H9 (cell line): ENCODE data around the gene NPBWR2. TPM values are rescaled to one million over a fixed set of nuclear protein-coding genes. Genes with fewer than 3 reads are reported as not detected.

Experiments used
- DNase-seq: peaks from one replicate; pipeline ENCODE4 v3.0.0-alpha.2; 2017
- H2AFZ ChIP-seq: one replicate; pipeline ENCODE4 v1.6.1; 2013; ENCODE audit warnings: mild to moderate bottlenecking, low read length, control low read depth, moderate library complexity
- H2AK5ac ChIP-seq: 2 replicates; pipeline ENCODE4 v1.6.1; 2013; ENCODE audit warnings: low read length, control low read depth, mixed read lengths; ENCODE audit not compliant: insufficient read length
- H2BK120ac ChIP-seq: one replicate; pipeline ENCODE4 v1.6.1; 2013; ENCODE audit warnings: low read depth, mild to moderate bottlenecking, low read length, control low read depth, inconsistent platforms; ENCODE audit not compliant: poor library complexity, severe bottlenecking
- H2BK12ac ChIP-seq: 2 replicates; pipeline ENCODE4 v1.6.1; 2013; ENCODE audit warnings: low read length, control low read depth, mixed read lengths, low read depth; ENCODE audit not compliant: insufficient read length
- H2BK15ac ChIP-seq: 2 replicates; pipeline ENCODE4 v1.6.1; 2013; ENCODE audit warnings: low read depth, low read length, control low read depth
- H2BK20ac ChIP-seq: one replicate; pipeline ENCODE4 v1.6.1; 2013; ENCODE audit warnings: low read depth, mild to moderate bottlenecking, low read length, control low read depth, inconsistent platforms; ENCODE audit not compliant: poor library complexity, severe bottlenecking
- H2BK5ac ChIP-seq: 2 replicates; pipeline ENCODE4 v1.6.1; 2013; ENCODE audit warnings: low read length, control low read depth, mixed read lengths; ENCODE audit not compliant: insufficient read length
- H3K14ac ChIP-seq: 2 replicates; pipeline ENCODE4 v1.6.1; 2013; ENCODE audit warnings: low read length, control low read depth; ENCODE audit not compliant: insufficient read depth
- H3K18ac ChIP-seq: 2 replicates; pipeline ENCODE4 v1.6.1; 2013; ENCODE audit warnings: low read depth, mild to moderate bottlenecking, mixed read lengths, low read length, control low read depth; ENCODE audit not compliant: insufficient read length
- H3K23ac ChIP-seq: 2 replicates; pipeline ENCODE4 v1.6.1; 2013; ENCODE audit warnings: low read length, control low read depth, mixed read lengths, low read depth; ENCODE audit not compliant: insufficient read length
- H3K23me2 ChIP-seq: 2 replicates; pipeline ENCODE4 v1.6.1; 2013; ENCODE audit warnings: low read depth, mild to moderate bottlenecking, mixed read lengths, low read length, control low read depth; ENCODE audit not compliant: insufficient read length, poor library complexity, severe bottlenecking
- H3K27ac ChIP-seq: 2 replicates; pipeline ENCODE4 v1.5.1; 2013; ENCODE audit warnings: low read length, control low read depth, mixed read lengths, low read depth; ENCODE audit not compliant: insufficient read length
- H3K27me3 ChIP-seq: 2 replicates; pipeline ENCODE4 v1.6.1; 2013; ENCODE audit warnings: low read length, control low read depth, inconsistent platforms; ENCODE audit not compliant: insufficient read depth
- H3K4ac ChIP-seq: 2 replicates; pipeline ENCODE4 v1.6.1; 2013; ENCODE audit warnings: low read depth, mild to moderate bottlenecking, control low read depth, inconsistent platforms, low read length, moderate library complexity
- H3K4me1 ChIP-seq: 2 replicates; pipeline ENCODE4 v1.6.1; 2013; ENCODE audit warnings: low read length, control low read depth, inconsistent platforms; ENCODE audit not compliant: insufficient read depth
- H3K4me2 ChIP-seq: 2 replicates; pipeline ENCODE4 v1.6.1; 2013; ENCODE audit warnings: low read length, control low read depth, mixed read lengths; ENCODE audit not compliant: insufficient read length, insufficient read depth
- H3K56ac ChIP-seq: 2 replicates; pipeline ENCODE4 v1.6.1; 2013; ENCODE audit warnings: low read depth, mild to moderate bottlenecking, mixed read lengths, low read length, control low read depth; ENCODE audit not compliant: insufficient read length
- H3K79me1 ChIP-seq: 2 replicates; pipeline ENCODE4 v1.6.1; 2013; ENCODE audit warnings: low read depth, mild to moderate bottlenecking, moderate library complexity, low read length, control low read depth, inconsistent platforms; ENCODE audit not compliant: insufficient read depth, poor library complexity, severe bottlenecking
- H3K79me2 ChIP-seq: 2 replicates; pipeline ENCODE4 v1.6.1; 2013; ENCODE audit warnings: low read length, control low read depth, inconsistent platforms; ENCODE audit not compliant: insufficient read depth
- H3K9ac ChIP-seq: 2 replicates; pipeline ENCODE4 v1.6.1; 2013; ENCODE audit warnings: low read length, control low read depth, mixed read lengths; ENCODE audit not compliant: insufficient read length; ENCODE audit errors: extremely low read depth
- H3K9me3 ChIP-seq: one replicate; pipeline ENCODE4 v1.6.1; 2013; ENCODE audit warnings: low read depth, low read length, inconsistent platforms; ENCODE audit not compliant: control insufficient read depth
- H3T11ph ChIP-seq: one replicate; pipeline ENCODE4 v1.6.1; 2013; ENCODE audit warnings: mild to moderate bottlenecking, low read length, control low read depth, inconsistent platforms
- H4K20me1 ChIP-seq: one replicate; pipeline ENCODE4 v1.6.1; 2013; ENCODE audit not compliant: control insufficient read depth, insufficient read length, insufficient read depth
- H4K5ac ChIP-seq: 2 replicates; pipeline ENCODE4 v1.6.1; 2013; ENCODE audit warnings: low read depth, mild to moderate bottlenecking, mixed read lengths, low read length, control low read depth; ENCODE audit not compliant: insufficient read length
- H4K8ac ChIP-seq: replicated peaks from 2 replicates; pipeline ENCODE4 v1.6.1; 2013; ENCODE audit warnings: low read length, control low read depth, mixed read lengths, low read depth; ENCODE audit not compliant: insufficient read length
- H4K91ac ChIP-seq: 2 replicates; pipeline ENCODE4 v1.6.1; 2013; ENCODE audit warnings: low read depth, mild to moderate bottlenecking, moderate library complexity, mixed read lengths, low read length, control low read depth; ENCODE audit not compliant: insufficient read length
- H3K27ac Mint-ChIP-seq, 3 experiments: 2 replicates in 2 of 3; 3 replicates in 1 of 3; pipeline ENCODE4 v1.8.0; 2020 to 2021; ENCODE audit warnings: mixed read lengths in 3 of 3, mild to moderate bottlenecking in 1 of 3, moderate library complexity in 1 of 3
- H3K27me3 Mint-ChIP-seq: 2 replicates; pipeline ENCODE4 v1.8.0; 2021; ENCODE audit warnings: low read depth, mild to moderate bottlenecking, moderate library complexity, mixed read lengths
- H3K36me3 Mint-ChIP-seq, 3 experiments: 2 replicates in 2 of 3; 3 replicates in 1 of 3; pipeline ENCODE4 v1.8.0; 2020 to 2021; ENCODE audit warnings: low read depth in 3 of 3, mixed read lengths in 3 of 3; ENCODE audit not compliant: insufficient read depth in 1 of 3
- H3K4me1 Mint-ChIP-seq, 2 experiments: 2 replicates each; pipeline ENCODE4 v1.8.0; 2020; ENCODE audit warnings: mixed read lengths in 2 of 2
- H3K4me3 Mint-ChIP-seq, 2 experiments: 2 replicates in 1 of 2; 3 replicates in 1 of 2; pipeline ENCODE4 v1.8.0; 2020 to 2021; ENCODE audit warnings: mild to moderate bottlenecking in 2 of 2, mixed read lengths in 2 of 2, moderate library complexity in 1 of 2
- H3K9me3 Mint-ChIP-seq, 2 experiments: 2 replicates in 1 of 2; 3 replicates in 1 of 2; pipeline ENCODE4 v1.8.0; 2020; ENCODE audit warnings: mild to moderate bottlenecking in 2 of 2, mixed read lengths in 2 of 2, moderate library complexity in 1 of 2
- CTCF ChIP-seq: fragments of 200-600 bp; sonication (generic); conservative IDR thresholded peaks from 3 replicates; pipeline ENCODE4 v1.8.0; 2021; ENCODE audit warnings: antibody characterized with exemption, mild to moderate bottlenecking
- WGBS: extraction: QIAGEN DNeasy Blood & Tissue Kit; methylation state at CpG from one replicate; pipeline ENCODE4 v1.1.7; 2013; ENCODE audit warnings: missing lambda C conversion rate, low lambda C conversion rate, mixed read lengths; ENCODE audit not compliant: insufficient read length; ENCODE audit errors: extremely low coverage; 5-methylcytosine and 5-hydroxymethylcytosine counted together
- total RNA-seq: library from RNA; stranded (reverse); gene quantifications from 2 replicates; pipeline ENCODE4 v1.2.1, GENCODE V29; 2021

Gene NPBWR2
- total RNA-seq, 1 experiment from 2014 or later: not detected

GRCh38 chr20:64112691-64113443 lies 5.5 kb upstream of the NPBWR2 start:
- Mint-ChIP-seq H3K36me3 (no peaks in the 10 kb centered on the region), H3K4me1 (no peaks in the 10 kb centered on the region; a peak in 1 of 4 replicates), H3K9me3 (no peaks in the 10 kb centered on the region), H3K27me3 (peaks cover 6% of the 10 kb centered on the region; the same call in 1 of the 2 replicates), H3K4me3 (no peak overlapping the region), H3K27ac (no peak overlapping the region)
- peaks cover 3% of the 10 kb centered on the region for H4K20me1 ChIP-seq
- DNase-seq: no peak
- H2BK12ac ChIP-seq: no peak overlapping the region
- H3K9ac ChIP-seq: no peak overlapping the region
- no peak overlapping the region for H4K91ac ChIP-seq
- H2BK15ac ChIP-seq: no peak overlapping the region
- no peak overlapping the region for H3K4me2 ChIP-seq
- H2BK20ac ChIP-seq: no peak overlapping the region
- no peak overlapping the region for H3K56ac ChIP-seq
- no peak overlapping the region for H3K18ac ChIP-seq
- H3K14ac ChIP-seq: no peak overlapping the region
- no peak overlapping the region for H2AFZ ChIP-seq
- H4K8ac ChIP-seq: no peak overlapping the region
- H2BK5ac ChIP-seq: no peak overlapping the region
- no peak overlapping the region for H3K4ac ChIP-seq
- no peaks in the 10 kb centered on the region for H3K9me3 ChIP-seq
- H2AK5ac ChIP-seq: no peak overlapping the region
- H3K27me3 ChIP-seq: no peaks in the 10 kb centered on the region
- no CpG with 5 or more reads among the region's 18 CpGs for WGBS
- no peaks in the 10 kb centered on the region for H3K23me2 ChIP-seq
- H4K5ac ChIP-seq: no peak overlapping the region
- H3K79me2 ChIP-seq: no peaks in the 10 kb centered on the region
- H3K4me1 ChIP-seq: no peaks in the 10 kb centered on the region
- H3K79me1 ChIP-seq: no peaks in the 10 kb centered on the region
- H3T11ph ChIP-seq: no peak overlapping the region
- no peak overlapping the region for H3K27ac ChIP-seq
- no peak overlapping the region for H2BK120ac ChIP-seq
- H3K23ac ChIP-seq: no peak overlapping the region
- TF ChIP-seq CTCF: no peak
